IMR-90 (cell line): ENCODE data around the gene NPAS3. TPM values are rescaled to one million over a fixed set of nuclear protein-coding genes. Genes with fewer than 3 reads are reported as not detected.

Experiments
- ATAC-seq: fragments of 200-7000 bp; cut with Tn5 transposase; 2 replicates; pipeline ENCODE4 v1.9.1; 2020; ENCODE audit warnings: low read depth, mild to moderate bottlenecking, moderate library complexity
- BruUV-seq: library from RNA; stranded (reverse); fragments of 400-500 nt; replicated peaks from 2 replicates; lab custom pipeline; 2021; lab: Mats Ljungman, UMichigan
- CTCF ChIA-PET: fragments of 300-600 bp; formaldehyde crosslinking; extraction: SDS; loops from one replicate; lab custom pipeline; 2021; ENCODE audit warnings: antibody characterized with exemption; lab: Yijun Ruan, JAX
- POLR2A ChIA-PET: fragments of 300-600 bp; sonication (Branson Sonifier 250); formaldehyde crosslinking; loops from one replicate; lab custom pipeline; 2022; ENCODE audit warnings: antibody characterized with exemption; ENCODE audit not compliant: unreplicated experiment; lab: Charles Lee
- DNase-seq: peaks from one replicate; pipeline ENCODE4 v3.0.0; 2013
- H2AFZ ChIP-seq: replicated peaks from 2 replicates; pipeline ENCODE3; 2013; ENCODE audit warnings: low read length, mild to moderate bottlenecking; ENCODE audit not compliant: poor library complexity
- H2AK5ac ChIP-seq: 2 replicates; pipeline ENCODE4 v1.6.1; 2013; ENCODE audit warnings: low read depth, low read length, inconsistent platforms
- H2AK9ac ChIP-seq: replicated peaks from 2 replicates; pipeline ENCODE3; 2013; ENCODE audit warnings: mild to moderate bottlenecking, low read depth, low read length, moderate library complexity; ENCODE audit not compliant: poor library complexity
- H2BK120ac ChIP-seq: 2 replicates; pipeline ENCODE4 v1.6.1; 2013; ENCODE audit warnings: low read depth, low read length, inconsistent platforms
- H2BK15ac ChIP-seq: 3 replicates; pipeline ENCODE4 v1.6.1; 2013; ENCODE audit warnings: low read depth, low read length, inconsistent platforms
- H2BK20ac ChIP-seq: 2 replicates; pipeline ENCODE4 v1.6.1; 2013; ENCODE audit warnings: low read depth, mild to moderate bottlenecking, inconsistent platforms, low read length, moderate library complexity
- H2BK5ac ChIP-seq: 2 replicates; pipeline ENCODE4 v1.6.1; 2013; ENCODE audit warnings: mild to moderate bottlenecking, low read depth, low read length, inconsistent platforms; ENCODE audit not compliant: poor library complexity, severe bottlenecking
- H3K14ac ChIP-seq: replicated peaks from 2 replicates; pipeline ENCODE4 v1.6.1; 2013; ENCODE audit warnings: low read depth, low read length, inconsistent platforms
- H3K18ac ChIP-seq: 2 replicates; pipeline ENCODE4 v1.6.1; 2013; ENCODE audit warnings: low read depth, low read length, control low read depth
- H3K23ac ChIP-seq: 2 replicates; pipeline ENCODE4 v1.6.1; 2013; ENCODE audit warnings: low read depth, low read length, inconsistent platforms
- H3K27ac ChIP-seq: 2 replicates; pipeline ENCODE4 v1.5.1; 2013; ENCODE audit warnings: mild to moderate bottlenecking, control low read depth, low read length; ENCODE audit not compliant: insufficient read depth
- H3K27me3 ChIP-seq: 2 replicates; pipeline ENCODE4 v1.6.1; 2013; ENCODE audit warnings: low read length; ENCODE audit not compliant: control insufficient read depth, insufficient read depth
- H3K36me3 ChIP-seq: 2 replicates; pipeline ENCODE4 v1.6.1; 2013; ENCODE audit warnings: low read length, mixed read lengths; ENCODE audit not compliant: control insufficient read depth, insufficient read depth
- H3K4ac ChIP-seq: 2 replicates; pipeline ENCODE4 v1.6.1; 2013; ENCODE audit warnings: low read depth, low read length, inconsistent platforms
- H3K4me1 ChIP-seq: 2 replicates; pipeline ENCODE4 v1.6.1; 2013; ENCODE audit warnings: low read length, mixed read lengths; ENCODE audit not compliant: control insufficient read depth, insufficient read depth
- H3K4me2 ChIP-seq: 2 replicates; pipeline ENCODE4 v1.6.1; 2013; ENCODE audit warnings: low read depth, mild to moderate bottlenecking, control low read depth, low read length, moderate library complexity
- H3K4me3 ChIP-seq: 2 replicates; pipeline ENCODE4 v1.5.1; 2013; ENCODE audit warnings: low read depth, mild to moderate bottlenecking, control low read depth, low read length, moderate library complexity; ENCODE audit not compliant: insufficient read depth
- H3K56ac ChIP-seq: 2 replicates; pipeline ENCODE4 v1.6.1; 2013; ENCODE audit warnings: low read length, inconsistent platforms; ENCODE audit not compliant: insufficient read depth; ENCODE audit errors: extremely low read depth
- H3K79me1 ChIP-seq, 2 experiments: 2 replicates each; pipeline ENCODE4 v1.6.1; 2013; ENCODE audit warnings: low read length in 2 of 2, inconsistent platforms in 1 of 2, low read depth in 1 of 2
- H3K9ac ChIP-seq: 2 replicates; pipeline ENCODE4 v1.6.1; 2013; ENCODE audit warnings: low read depth, low read length, control low read depth
- H3K9me1 ChIP-seq: 2 replicates; pipeline ENCODE4 v1.6.1; 2013; ENCODE audit warnings: low read length, inconsistent platforms; ENCODE audit not compliant: insufficient read depth
- H3K9me3 ChIP-seq: 2 replicates; pipeline ENCODE4 v1.6.1; 2013; ENCODE audit warnings: low read length; ENCODE audit not compliant: control insufficient read depth, insufficient read depth
- H4K20me1 ChIP-seq: 2 replicates; pipeline ENCODE4 v1.6.1; 2013; ENCODE audit warnings: low read length, inconsistent platforms; ENCODE audit not compliant: insufficient read depth
- H4K5ac ChIP-seq: 2 replicates; pipeline ENCODE4 v1.6.1; 2013; ENCODE audit warnings: mild to moderate bottlenecking, low read depth, low read length, control low read depth
- H4K8ac ChIP-seq, 2 experiments: 2 replicates each; pipeline ENCODE4 v1.6.1; 2013; ENCODE audit warnings: low read depth in 2 of 2, low read length in 2 of 2, control low read depth in 1 of 2, inconsistent platforms in 1 of 2
- H4K91ac ChIP-seq: 2 replicates; pipeline ENCODE4 v1.6.1; 2013; ENCODE audit warnings: low read depth, low read length, inconsistent platforms; ENCODE audit not compliant: insufficient read depth
- BHLHE40 ChIP-seq: fragments of 150-350 bp; IDR thresholded peaks from 2 replicates; pipeline ENCODE4 v1.6.1; 2016; ENCODE audit warnings: mild to moderate bottlenecking, low read depth, low read length
- CEBPB ChIP-seq: IDR thresholded peaks from 2 replicates; pipeline ENCODE4 v1.6.1; 2012; ENCODE audit warnings: low read depth, low read length, improper control_type of control experiment
- CTCF ChIP-seq: conservative IDR thresholded peaks from 2 replicates; pipeline ENCODE4 v1.5.1; 2012; ENCODE audit warnings: mild to moderate bottlenecking, low read depth, low read length, improper control_type of control experiment
- MAFK ChIP-seq: IDR thresholded peaks from 2 replicates; pipeline ENCODE4 v1.6.1; 2012; ENCODE audit warnings: low read depth, low read length, improper control_type of control experiment
- MXI1 ChIP-seq: IDR thresholded peaks from 2 replicates; pipeline ENCODE4 v1.6.1; 2012; ENCODE audit warnings: low read depth, mild to moderate bottlenecking, low read length, moderate library complexity, borderline replicate concordance
- NFE2L2 ChIP-seq: fragments of 150-350 bp; IDR thresholded peaks from 2 replicates; pipeline ENCODE4 v1.6.1; 2016; ENCODE audit warnings: low read depth, mild to moderate bottlenecking, low read length
- RAD21 ChIP-seq: IDR thresholded peaks from 2 replicates; pipeline ENCODE4 v1.6.1; 2012; ENCODE audit warnings: low read length, improper control_type of control experiment
- RCOR1 ChIP-seq: IDR thresholded peaks from 2 replicates; pipeline ENCODE4 v1.6.1; 2012; ENCODE audit warnings: mild to moderate bottlenecking, low read length, improper control_type of control experiment; ENCODE audit not compliant: insufficient replicate concordance
- RFX5 ChIP-seq: IDR thresholded peaks from 2 replicates; pipeline ENCODE4 v1.8.0; 2012; ENCODE audit warnings: low read depth, mild to moderate bottlenecking, low read length, moderate library complexity
- USF2 ChIP-seq: fragments of 150-350 bp; IDR thresholded peaks from 2 replicates; pipeline ENCODE4 v1.6.1; 2017; ENCODE audit warnings: mild to moderate bottlenecking, antibody characterized with exemption, low read length, low read depth
- WGBS, 2 experiments: methylation state at CpG; one replicate each; pipeline versions ENCODE4 v1.1.5 to v1.1.7; 2013; ENCODE audit warnings: missing lambda C conversion rate in 2 of 2; ENCODE audit not compliant: insufficient read length in 1 of 2; ENCODE audit errors: extremely low coverage in 2 of 2; 5-methylcytosine and 5-hydroxymethylcytosine counted together
- dilution Hi-C: fragments of 300-500 bp; cut with HindIII; formaldehyde crosslinking; loops from one replicate; pipeline ENCODE4 v1.14.3; 2018; ENCODE audit warnings: low sequenced_read_pairs; ENCODE audit not compliant: unreplicated experiment
- in situ Hi-C: fragments of 300-500 bp; cut with MboI; formaldehyde crosslinking; loops from 3 replicates; pipeline ENCODE4 v1.14.3; 2019; ENCODE audit warnings: low sequenced_read_pairs, inconsistent platforms, mixed read lengths
- intact Hi-C: fragments of 100-400 bp; cut with micrococcal nuclease; formaldehyde crosslinking; loops from 2 replicates; pipeline ENCODE4 v1.10.0; 2022
- polyA plus RNA-seq, 3 experiments: library from polyadenylated mRNA; depleted of rRNA; stranded (reverse); fragments of >200 nt; gene quantifications; 2 replicates each; pipeline ENCODE4 v1.2.3, GENCODE V29; 2012; ENCODE audit warnings: low replicate concordance in 1 of 3
- total RNA-seq: library from RNA; depleted of rRNA; stranded (reverse); fragments of >200 nt; gene quantifications from 2 replicates; pipeline ENCODE4 v1.2.3, GENCODE V29; 2012

Gene NPAS3
- total and polyA plus RNA-seq, 2 of the 4 experiments (the other 2 are of a cell fraction): not detected

- Histone ChIP-seq H3K4me2 (no peak overlapping the region), H2BK15ac (no peak overlapping the region), H3K4me3 (no peak overlapping the region), H3K27me3 (no peaks in the 10 kb centered on the region), H3K9me1 (no peaks in the 10 kb centered on the region), H3K9me3 (no peaks in the 10 kb centered on the region), H2AK9ac (no peak overlapping the region), H2BK120ac (no peak overlapping the region), H3K27ac (no peak overlapping the region), H2AK5ac (no peak overlapping the region), H3K14ac (no peak overlapping the region), H4K91ac (no peak overlapping the region), H2AFZ (no peak overlapping the region), H2BK5ac (no peak overlapping the region), H3K18ac (no peak overlapping the region), H4K20me1 (no peaks in the 10 kb centered on the region), H3K9ac (no peak overlapping the region), H3K4ac (no peak overlapping the region), H3K36me3 (no peaks in the 10 kb centered on the region), H4K8ac (no peak overlapping the region), H2BK20ac (no peak overlapping the region), H3K4me1 (no peaks in the 10 kb centered on the region), H3K23ac (no peak overlapping the region), H3K79me1 (no peaks in the 10 kb centered on the region), H3K56ac (no peak overlapping the region), H4K5ac (no peak overlapping the region)
- BruUV-seq: no TSS peak
- intact Hi-C loops: no loop called here
- ATAC-seq (no peak), DNase-seq (no peak)
- dilution Hi-C loops: no loop called here
- WGBS, 2 experiments: 0% methylated on average over 1 of the region's 6 CpGs; no CpG with 5 or more reads in 1 of the 2 experiments
- TF ChIP-seq CTCF (no peak), MXI1 (no peak), BHLHE40 (no peak), NFE2L2 (no peak), MAFK (no peak), RAD21 (no peak), RFX5 (no peak), USF2 (no peak), RCOR1 (no peak), CEBPB (no peak)
- ChIA-PET POLR2A (no interaction called here), CTCF (no interaction called here)
- in situ Hi-C loops: no loop called here
These were observed 912.7 kb downstream of the NPAS3 start for GRCh38 chr14:33851366-33851765.
